Sigmoid colon (tissue), 4 donors: ENCODE data around the gene JOSD2.

Experiments
- EP300 ChIP-seq, 4 donors: sonication (generic); formaldehyde crosslinking; IDR thresholded peaks; one replicate each; pipeline ENCODE4 v1.6.1; 2017; ENCODE audit warnings: antibody characterized with exemption in 4 of 4
- POLR2A ChIP-seq, 2 donors: fragments of 450-650 bp; IDR thresholded peaks; one replicate each; pipeline ENCODE4 v1.6.1; 2016; ENCODE audit warnings: antibody characterized with exemption in 2 of 2, mild to moderate bottlenecking in 2 of 2, moderate library complexity in 2 of 2
- TF ChIP-seq, protein P1 (sequence below), 4 experiments: fragments of 450-650 bp in 3 of 4; fragments of 200-600 bp in 1 of 4; IDR thresholded peaks; one replicate each; pipeline ENCODE4 v1.5.1; 2016 to 2019; ENCODE audit warnings: antibody characterized with exemption in 4 of 4, mild to moderate bottlenecking in 3 of 4, moderate library complexity in 2 of 4

DNA sequence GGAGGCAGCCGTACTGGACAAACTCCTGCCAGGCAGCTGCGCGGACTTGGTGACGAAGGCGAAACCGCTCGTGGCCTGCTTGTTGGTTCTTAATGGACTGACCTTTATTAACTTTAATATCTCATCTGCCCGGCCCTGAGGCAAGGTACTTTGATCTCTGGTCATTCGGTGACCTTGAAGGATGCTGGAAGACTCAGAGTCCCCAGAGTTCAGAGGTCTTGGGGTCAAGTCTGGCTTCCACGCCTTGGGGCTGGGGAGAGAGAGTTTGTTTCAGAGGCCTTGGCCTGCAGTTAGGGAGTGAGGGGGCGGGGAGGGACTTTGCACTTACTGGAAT, 44.3 kb downstream of the JOSD2 start:
- TF ChIP-seq, protein P1, sequence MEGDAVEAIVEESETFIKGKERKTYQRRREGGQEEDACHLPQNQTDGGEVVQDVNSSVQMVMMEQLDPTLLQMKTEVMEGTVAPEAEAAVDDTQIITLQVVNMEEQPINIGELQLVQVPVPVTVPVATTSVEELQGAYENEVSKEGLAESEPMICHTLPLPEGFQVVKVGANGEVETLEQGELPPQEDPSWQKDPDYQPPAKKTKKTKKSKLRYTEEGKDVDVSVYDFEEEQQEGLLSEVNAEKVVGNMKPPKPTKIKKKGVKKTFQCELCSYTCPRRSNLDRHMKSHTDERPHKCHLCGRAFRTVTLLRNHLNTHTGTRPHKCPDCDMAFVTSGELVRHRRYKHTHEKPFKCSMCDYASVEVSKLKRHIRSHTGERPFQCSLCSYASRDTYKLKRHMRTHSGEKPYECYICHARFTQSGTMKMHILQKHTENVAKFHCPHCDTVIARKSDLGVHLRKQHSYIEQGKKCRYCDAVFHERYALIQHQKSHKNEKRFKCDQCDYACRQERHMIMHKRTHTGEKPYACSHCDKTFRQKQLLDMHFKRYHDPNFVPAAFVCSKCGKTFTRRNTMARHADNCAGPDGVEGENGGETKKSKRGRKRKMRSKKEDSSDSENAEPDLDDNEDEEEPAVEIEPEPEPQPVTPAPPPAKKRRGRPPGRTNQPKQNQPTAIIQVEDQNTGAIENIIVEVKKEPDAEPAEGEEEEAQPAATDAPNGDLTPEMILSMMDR (IDR thresholded peaks at IDR 0.05) = no peak
- TF ChIP-seq EP300 (IDR thresholded peaks at IDR 0.05) = no peak
- TF ChIP-seq POLR2A (IDR thresholded peaks at IDR 0.05) = no peak
